Measurements from ENCODE around the gene NREP.

Gene NREP

GRCh38 chr5:111739416-111739815 is 17.6 kb downstream of the NREP start:
- no peak for TF ChIP-seq GATA2 (IDR thresholded peaks at IDR 0.05; ENCODE audit: low read depth, low read length)

GRCh38 chr5:111738118-111738517 is 18.9 kb downstream of the NREP start:
- no peak for TF ChIP-seq GATA3 (IDR thresholded peaks at IDR 0.05; ENCODE audit: low read depth, low read length)
- TF ChIP-seq GATA2 (IDR thresholded peaks at IDR 0.05; ENCODE audit: low read depth, low read length): no peak

GRCh38 chr5:111737716-111738115 is 19.3 kb downstream of the NREP start:
- TF ChIP-seq GATA3 (IDR thresholded peaks at IDR 0.05; ENCODE audit: low read depth, low read length): no peak
- no peak for TF ChIP-seq GATA2 (IDR thresholded peaks at IDR 0.05; ENCODE audit: low read depth, low read length)

GRCh38 chr5:111735583-111736270 is 21.3 kb downstream of the NREP start:
- TF ChIP-seq GATA2 (IDR thresholded peaks at IDR 0.05; ENCODE audit: low read depth, low read length) (no peak), GATA3 (IDR thresholded peaks at IDR 0.05; ENCODE audit: low read depth, low read length) (no peak)

- TF ChIP-seq GATA2 (IDR thresholded peaks at IDR 0.05; ENCODE audit: low read depth, low read length) (no peak), GATA3 (IDR thresholded peaks at IDR 0.05; ENCODE audit: low read depth, low read length) (no peak)
Measured at GRCh38 chr5:111734597-111734996, 22.4 kb downstream of the NREP start.

- TF ChIP-seq GATA2 (IDR thresholded peaks at IDR 0.05; ENCODE audit: low read depth, low read length) (no peak), GATA3 (IDR thresholded peaks at IDR 0.05; ENCODE audit: low read depth, low read length) (no peak)
Measured at GRCh38 chr5:111734013-111734412, 23.0 kb downstream of the NREP start.

GRCh38 chr5:111733571-111733970 is 23.4 kb downstream of the NREP start:
- TF ChIP-seq GATA2 (IDR thresholded peaks at IDR 0.05; ENCODE audit: low read depth, low read length) (no peak), GATA3 (IDR thresholded peaks at IDR 0.05; ENCODE audit: low read depth, low read length) (no peak)

GRCh38 chr5:111731638-111732037 is 25.4 kb downstream of the NREP start:
- TF ChIP-seq GATA3 (IDR thresholded peaks at IDR 0.05; ENCODE audit: low read depth, low read length) (no peak), GATA2 (IDR thresholded peaks at IDR 0.05; ENCODE audit: low read depth, low read length) (no peak)

- no peak for TF ChIP-seq GATA2 (IDR thresholded peaks at IDR 0.05; ENCODE audit: low read depth, low read length)
Measured at GRCh38 chr5:111730659-111731382, 26.2 kb downstream of the NREP start.

- TF ChIP-seq GATA3 (IDR thresholded peaks at IDR 0.05; ENCODE audit: low read depth, low read length): no peak
- no peak for TF ChIP-seq GATA2 (IDR thresholded peaks at IDR 0.05; ENCODE audit: low read depth, low read length)
Measured at GRCh38 chr5:111728941-111729340, 28.1 kb downstream of the NREP start.

- TF ChIP-seq GATA2 (IDR thresholded peaks at IDR 0.05; ENCODE audit: low read depth, low read length) (no peak), GATA3 (IDR thresholded peaks at IDR 0.05; ENCODE audit: low read depth, low read length) (no peak)
Measured at GRCh38 chr5:111726986-111727385, 30.0 kb downstream of the NREP start.

GRCh38 chr5:111722140-111722539 is 34.9 kb downstream of the NREP start:
- TF ChIP-seq GATA2 (IDR thresholded peaks at IDR 0.05; ENCODE audit: low read depth, low read length): no peak
- TF ChIP-seq GATA3 (IDR thresholded peaks at IDR 0.05; ENCODE audit: low read depth, low read length): no peak

- no peak for TF ChIP-seq GATA2 (IDR thresholded peaks at IDR 0.05; ENCODE audit: low read depth, low read length)
- no peak for TF ChIP-seq GATA3 (IDR thresholded peaks at IDR 0.05; ENCODE audit: low read depth, low read length)
Measured at GRCh38 chr5:111720333-111720890, 36.6 kb downstream of the NREP start.

GRCh38 chr5:111719773-111720172 is 37.2 kb downstream of the NREP start:
- TF ChIP-seq GATA2 (IDR thresholded peaks at IDR 0.05; ENCODE audit: low read depth, low read length) (no peak), GATA3 (IDR thresholded peaks at IDR 0.05; ENCODE audit: low read depth, low read length) (no peak)

GRCh38 chr5:111707630-111708164 is 49.3 kb downstream of the NREP start:
- TF ChIP-seq GATA2 (IDR thresholded peaks at IDR 0.05; ENCODE audit: low read depth, low read length): no peak
- TF ChIP-seq GATA3 (IDR thresholded peaks at IDR 0.05; ENCODE audit: low read depth, low read length): no peak
